GOT3 (cell line): ENCODE results near the gene MYPOP.

Experiments used
- DNase-seq: peaks from one replicate; lab custom pipeline; 2025; ENCODE audit warnings: mixed read lengths; lab: John Stamatoyannopoulos, UW

Gene MYPOP

DNA sequence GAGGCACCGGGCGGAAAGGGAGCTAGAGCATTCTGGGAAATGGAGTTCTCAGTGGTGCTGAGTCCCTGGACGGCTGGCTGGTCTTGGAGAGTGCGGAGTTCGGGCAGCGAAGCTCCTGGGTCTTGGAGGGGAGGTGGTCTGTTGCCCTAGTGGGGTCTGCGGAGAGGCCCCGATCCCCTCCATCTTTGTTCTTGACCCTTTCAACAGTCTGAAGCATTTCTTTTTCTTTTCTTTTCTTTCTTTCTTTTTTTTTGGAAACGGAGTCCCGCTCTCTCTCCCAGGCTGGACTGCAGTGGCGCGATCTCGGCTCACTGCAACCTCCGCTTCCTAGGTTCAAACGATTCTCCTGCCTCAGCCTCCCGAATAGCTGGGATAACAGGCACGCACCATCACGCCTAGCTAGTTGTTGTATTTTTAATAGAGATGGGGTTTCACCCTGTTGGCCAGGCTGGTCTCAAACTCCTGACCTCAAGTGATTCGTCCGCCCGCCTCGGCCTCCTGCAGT lies 39.0 kb downstream of the MYPOP start:
- DNase-seq: no peak

DNA sequence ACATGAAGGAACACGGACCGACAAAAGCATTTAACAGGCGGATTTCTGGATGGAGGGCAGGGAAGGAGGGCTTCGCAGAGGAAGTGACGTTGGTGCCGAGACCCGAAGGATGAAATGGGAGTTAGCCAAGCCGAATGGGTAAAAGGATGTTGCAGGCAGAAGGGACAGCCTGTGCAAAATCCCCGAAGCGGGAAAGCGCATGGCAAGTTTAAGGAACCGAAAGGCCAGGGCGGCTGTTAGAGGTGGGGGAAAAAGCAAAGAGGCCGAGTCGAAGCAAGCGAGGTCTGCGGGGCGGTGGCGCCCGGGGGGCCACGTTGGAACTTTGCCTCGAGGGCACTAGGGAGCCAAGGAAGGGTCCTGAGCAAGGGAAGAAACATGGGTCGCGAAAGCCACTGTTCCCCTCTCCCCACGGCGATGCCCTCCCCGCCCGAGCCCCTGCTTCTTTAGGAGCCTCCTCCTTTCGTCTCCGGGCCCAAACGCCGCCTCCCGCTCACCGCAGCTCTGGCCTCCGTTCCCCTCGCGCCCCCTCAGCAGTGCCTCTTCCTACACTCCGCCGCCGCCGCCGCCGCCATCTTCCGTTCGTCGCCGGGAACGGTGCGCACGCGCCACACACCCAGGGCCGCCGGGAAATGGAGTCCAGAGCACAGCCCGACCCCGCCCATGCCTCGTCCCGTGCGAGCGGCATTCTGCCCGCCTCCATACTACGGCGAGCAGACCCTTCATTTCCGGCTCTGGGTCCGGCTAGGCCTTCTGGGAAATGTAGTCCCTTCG lies 39.7 kb downstream of the MYPOP start, which contains the start of gene SYMPK:
Gene SYMPK (minus strand): TSS at position 584 of the 771 bp plus-strand sequence. CDS start 8,652 bp downstream, outside the sequence.
- DNase-seq: peak; percentile 97

DNA sequence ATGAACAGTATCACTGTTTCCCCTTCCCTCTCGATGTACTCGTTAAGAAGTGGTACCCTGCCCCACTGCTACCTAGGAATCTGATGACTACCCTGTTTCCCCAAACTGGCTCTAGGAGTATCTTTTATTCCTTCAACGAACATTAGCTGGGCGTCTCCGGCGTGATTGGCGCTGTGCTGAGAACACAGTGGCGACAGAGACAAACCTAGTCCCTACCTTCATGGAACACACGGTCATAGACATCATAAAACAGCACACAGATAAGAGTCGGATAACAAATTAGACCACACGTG lies 40.2 kb downstream of the MYPOP start:
- no peak for DNase-seq

DNA sequence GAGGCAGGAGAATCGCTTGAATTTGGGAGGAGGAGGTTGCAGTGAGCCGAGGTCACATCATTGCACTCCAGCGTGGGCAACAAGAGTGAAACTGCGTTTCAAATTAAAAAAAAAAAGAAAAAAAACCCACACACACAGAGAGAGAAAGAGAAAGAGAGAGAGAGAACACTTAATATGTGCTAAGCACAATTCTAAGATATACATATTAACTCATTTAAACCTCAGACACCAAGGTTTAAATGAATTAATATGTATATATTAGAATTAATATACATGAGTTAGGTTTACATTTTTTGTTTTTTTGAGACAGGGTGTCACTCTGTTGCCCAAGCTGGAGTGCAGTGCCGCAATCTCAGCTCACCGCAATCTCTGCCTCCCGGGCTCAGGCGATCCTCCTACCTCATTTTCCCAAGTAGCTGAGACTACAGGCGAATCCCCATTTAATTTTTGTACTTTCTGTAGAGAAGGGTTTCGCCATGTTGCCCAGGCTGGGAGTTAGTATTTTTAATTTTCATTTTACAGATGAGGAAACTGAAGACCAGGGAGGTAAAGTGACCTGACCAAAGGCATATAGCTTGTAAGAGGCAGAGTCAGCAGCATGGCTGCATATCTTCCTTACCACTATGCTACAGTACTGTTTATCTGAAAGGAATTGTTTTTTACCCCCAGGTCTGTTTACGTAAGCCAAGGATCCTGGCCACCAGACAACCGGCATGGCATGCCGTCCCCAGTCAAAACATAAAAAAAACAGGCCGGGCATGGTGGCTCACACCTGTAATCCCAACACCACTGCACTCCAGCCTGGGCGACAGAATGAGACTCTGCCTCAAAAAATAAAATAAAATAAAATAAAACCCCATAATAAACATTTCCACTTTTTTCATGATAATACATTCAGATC lies 41.8 kb downstream of the MYPOP start:
- no peak for DNase-seq

DNA sequence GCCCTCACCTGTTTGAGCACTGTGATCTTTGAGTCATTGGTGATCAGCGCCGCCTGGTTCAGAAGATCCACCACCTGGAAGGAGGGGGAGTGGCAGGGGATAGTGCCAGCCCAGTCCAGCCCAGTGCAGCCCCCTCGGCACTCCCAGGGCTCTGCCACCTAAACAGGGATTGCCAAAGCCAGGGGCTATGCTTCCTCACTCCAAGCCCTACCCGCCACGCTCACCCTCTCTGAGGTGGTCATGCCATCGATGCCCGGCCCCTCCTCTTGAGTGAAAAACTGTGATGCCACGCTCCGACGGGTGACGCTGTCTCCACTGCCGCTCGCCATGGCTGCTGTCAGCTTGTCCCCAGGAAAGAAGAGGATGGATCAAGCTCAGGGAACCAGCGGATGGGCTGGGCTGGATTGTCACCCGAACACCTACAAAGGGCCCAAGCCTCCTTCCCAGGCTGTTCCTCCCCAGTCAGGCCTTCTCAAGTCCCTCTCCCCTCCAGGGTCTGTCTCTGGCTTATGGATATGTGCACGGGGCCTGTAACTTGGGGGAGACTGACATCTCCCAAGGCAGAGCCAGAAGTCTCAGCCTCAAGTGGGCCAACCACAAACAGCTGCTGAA lies 48.1 kb downstream of the MYPOP start:
- no peak for DNase-seq

DNA sequence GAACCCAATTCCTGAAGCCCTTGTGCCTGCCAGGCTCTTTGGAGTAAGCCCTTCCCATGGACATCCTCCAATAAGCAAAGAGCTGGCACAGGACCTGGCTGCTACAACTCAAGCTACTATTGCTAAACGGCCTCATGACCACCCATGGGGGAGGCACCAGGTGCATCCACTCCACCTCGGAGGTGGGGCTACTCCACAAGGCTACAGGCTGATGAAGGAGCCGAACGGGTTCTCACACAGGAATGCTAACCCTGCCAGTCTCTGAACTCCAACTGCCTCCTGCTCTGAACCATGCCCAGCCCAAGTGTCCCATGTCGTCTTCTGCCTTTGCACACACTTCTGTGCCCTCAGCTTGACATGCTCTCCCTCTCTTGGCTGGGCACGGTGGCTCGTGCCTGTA lies 49.4 kb downstream of the MYPOP start:
- DNase-seq: no peak

DNA sequence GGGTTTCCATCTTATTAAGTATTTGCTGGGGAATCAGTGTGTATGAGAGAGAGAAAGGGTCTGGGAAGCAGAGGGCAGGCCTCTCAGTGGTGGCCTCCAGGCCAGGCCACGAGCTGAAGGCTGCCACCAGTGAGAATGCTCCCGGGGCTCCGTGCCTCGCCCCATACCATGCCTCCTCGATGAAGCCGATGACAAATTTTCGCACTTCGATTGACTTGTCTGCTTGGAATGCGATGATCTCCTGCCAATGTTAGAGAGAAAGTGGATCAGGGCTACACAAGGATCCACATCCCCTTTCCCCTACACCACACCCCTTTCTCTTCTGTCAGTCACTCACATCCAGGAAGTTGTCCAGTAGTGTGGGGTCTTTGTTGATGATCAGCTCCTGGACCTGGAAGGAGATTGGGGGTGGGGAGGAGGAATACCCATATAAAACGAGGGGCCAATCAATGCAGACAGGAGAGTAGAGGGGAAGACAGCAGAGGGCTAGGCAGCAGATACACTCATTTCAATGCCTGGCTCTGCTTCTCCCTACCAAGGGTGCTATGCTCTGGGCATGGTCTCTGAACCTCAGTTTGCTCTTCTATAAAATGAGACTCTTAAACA lies 50.2 kb downstream of the MYPOP start:
- DNase-seq: no peak

DNA sequence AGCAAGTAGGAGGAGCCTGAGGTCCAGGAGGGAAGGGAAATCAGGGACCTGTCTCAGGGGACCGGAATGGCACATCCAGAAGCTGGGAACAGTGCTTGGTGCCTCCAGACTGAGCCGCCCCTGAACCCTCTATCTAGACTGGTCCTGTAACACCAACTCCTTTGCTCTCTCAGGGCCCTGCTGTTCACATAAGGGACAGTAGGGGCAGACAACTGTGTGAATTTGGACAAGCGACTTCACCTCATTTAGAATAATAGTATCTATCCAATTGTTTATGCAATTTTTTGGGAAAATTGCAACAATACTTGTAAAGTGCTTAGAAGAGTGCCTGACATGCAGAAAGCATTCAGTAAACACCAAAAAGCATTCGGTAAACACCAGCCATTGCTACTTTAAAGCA lies 53.5 kb downstream of the MYPOP start:
- no peak for DNase-seq

DNA sequence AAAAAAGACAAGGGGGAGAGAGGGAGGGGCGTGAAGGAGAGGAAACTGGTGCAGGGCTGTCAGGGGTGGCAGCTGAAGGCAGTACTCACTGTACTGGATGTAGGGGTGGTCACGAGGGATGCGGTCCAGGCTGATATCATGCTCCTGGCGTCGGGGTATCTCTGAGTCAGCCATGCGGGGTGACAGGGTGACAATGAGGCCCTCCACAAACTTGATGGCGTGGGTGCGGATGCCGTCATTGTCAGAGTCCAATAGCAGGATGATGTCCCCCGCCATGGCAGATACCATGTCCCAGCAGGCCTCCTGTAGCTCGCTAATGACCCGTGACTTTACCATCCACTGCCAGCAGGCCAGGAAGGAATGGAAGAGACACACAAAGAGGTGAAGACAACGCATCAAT lies 54.8 kb downstream of the MYPOP start:
- no peak for DNase-seq

DNA sequence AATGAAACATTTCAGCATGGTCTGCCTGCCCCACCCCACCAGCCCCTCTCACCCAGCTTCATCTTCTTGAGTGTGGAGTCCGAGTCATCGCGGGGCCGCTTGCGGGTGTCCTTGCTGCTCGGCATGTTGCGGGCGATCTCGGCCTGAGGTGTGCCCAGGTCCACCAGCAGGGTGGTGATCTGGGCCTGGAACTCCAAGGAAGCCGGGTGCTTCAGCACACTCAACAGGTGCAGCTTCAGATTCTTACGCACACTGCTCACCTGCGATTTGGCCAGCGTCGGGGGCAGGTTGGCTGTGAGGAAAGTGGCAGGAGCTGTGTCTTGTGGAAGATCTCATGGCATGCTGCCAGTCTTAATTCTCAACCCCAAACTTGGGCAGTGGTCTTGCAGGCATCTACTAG lies 60.2 kb downstream of the MYPOP start:
- no peak for DNase-seq
